HG02973 (cell line): ENCODE measurements around the gene PPCS.

Source experiments
- ATAC-seq: cut with Tn5 transposase; IDR thresholded peaks from one replicate; pipeline ENCODE4 v1.9.1; 2021; ENCODE audit warnings: moderate library complexity; ENCODE audit not compliant: unreplicated experiment

PPCS gene

DNA sequence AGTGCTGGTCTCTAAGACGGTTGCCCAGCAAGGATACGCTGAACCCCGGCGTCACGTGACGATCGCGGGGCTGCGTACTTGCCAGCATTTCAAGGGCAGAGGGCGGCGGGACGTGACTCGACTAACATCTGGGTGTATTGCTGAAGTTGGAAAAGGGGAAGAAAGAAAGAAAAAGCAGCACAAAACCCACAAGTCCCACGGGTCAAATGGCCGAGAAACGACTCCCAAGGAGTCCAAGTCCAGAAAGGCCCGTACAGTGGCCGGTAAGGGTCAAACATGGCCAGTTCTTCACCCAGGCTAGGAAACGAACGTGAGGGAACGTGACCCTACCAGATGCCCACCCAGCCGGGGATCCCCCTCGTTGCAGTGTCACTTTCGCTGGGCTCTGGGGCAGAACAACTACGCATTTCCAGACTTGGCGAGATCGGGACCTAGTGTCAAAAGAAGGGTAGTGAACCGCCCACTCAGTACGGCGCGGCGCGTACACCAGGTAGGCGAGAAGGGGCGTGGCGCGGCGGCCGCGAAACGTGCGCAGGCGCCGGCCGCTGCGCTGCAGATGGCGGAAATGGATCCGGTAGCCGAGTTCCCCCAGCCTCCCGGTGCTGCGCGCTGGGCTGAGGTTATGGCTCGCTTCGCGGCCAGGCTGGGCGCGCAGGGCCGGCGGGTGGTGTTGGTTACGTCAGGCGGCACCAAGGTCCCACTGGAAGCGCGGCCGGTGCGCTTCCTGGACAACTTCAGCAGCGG, at the start of gene PPCS, which contains the start of gene ZMYND12:
PPCS (plus strand) TSS at position 534 of the 744 bp plus-strand sequence; CDS start at position 557, 23 bp downstream.
ZMYND12 (minus strand) TSS at position 13 of the 744 bp plus-strand sequence. CDS start 25 bp downstream, outside the sequence.
- ATAC-seq, result peak; percentile 74

DNA sequence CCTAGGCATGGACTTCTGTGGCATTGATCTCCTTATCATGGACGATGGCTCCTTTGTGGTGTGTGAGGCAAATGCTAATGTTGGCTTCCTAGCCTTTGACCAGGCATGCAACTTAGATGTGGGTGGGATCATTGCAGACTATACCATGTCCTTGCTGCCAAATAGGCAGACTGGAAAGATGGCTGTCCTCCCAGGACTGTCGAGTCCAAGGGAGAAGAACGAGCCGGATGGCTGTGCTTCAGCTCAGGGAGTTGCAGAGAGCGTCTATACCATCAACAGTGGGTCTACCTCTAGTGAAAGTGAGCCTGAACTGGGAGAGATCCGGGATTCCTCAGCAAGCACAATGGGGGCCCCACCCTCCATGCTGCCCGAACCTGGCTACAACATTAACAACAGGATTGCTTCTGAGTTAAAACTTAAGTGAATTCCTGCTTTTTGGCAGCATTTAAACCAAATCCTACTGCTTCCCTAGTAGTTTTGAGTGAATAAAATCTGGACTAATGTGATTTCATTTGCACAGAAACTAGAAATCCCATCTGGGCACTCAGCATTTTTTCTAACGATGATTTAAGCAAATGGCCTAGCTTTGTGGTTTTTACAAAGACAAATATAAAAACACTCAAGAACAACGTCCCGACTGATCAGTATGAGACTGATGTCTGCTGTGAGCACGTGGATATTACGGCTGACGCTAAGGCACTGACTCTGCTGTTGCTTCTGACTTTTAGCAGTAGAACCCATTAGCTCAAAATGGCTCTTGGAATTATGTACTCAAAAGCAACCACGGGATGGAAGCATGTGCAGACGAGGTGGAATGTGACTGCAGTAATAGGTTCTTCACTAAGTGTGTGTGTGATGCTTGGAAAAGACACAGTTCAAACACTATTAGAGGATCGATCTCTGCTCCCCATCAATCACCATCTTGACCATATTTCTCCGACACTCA, 41.5 kb upstream of the PPCS start:
- no peak for ATAC-seq

- ATAC-seq, result no peak
Measured at GRCh38 chr1:42417166-42417565, 39.2 kb upstream of the PPCS start.

DNA sequence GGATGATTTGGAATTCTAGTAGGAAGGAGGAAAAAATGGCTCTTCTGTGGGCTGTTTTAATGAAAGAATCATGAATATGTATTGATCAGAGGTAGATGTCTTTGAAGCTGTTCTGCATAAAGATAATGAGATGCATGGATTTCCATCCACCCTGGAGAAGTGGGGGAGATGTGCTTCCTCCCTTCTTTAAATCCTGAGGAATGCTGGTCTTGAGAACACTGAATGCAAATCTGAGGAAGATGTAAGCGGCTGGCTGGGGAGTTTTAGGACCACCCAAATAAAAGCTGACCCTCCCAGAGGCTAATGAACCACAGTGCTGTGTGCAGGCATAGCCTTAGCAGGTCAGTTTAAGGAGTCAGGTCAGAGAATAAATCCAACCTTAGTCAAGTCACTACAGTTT, 37.8 kb upstream of the PPCS start:
- no peak for ATAC-seq

DNA sequence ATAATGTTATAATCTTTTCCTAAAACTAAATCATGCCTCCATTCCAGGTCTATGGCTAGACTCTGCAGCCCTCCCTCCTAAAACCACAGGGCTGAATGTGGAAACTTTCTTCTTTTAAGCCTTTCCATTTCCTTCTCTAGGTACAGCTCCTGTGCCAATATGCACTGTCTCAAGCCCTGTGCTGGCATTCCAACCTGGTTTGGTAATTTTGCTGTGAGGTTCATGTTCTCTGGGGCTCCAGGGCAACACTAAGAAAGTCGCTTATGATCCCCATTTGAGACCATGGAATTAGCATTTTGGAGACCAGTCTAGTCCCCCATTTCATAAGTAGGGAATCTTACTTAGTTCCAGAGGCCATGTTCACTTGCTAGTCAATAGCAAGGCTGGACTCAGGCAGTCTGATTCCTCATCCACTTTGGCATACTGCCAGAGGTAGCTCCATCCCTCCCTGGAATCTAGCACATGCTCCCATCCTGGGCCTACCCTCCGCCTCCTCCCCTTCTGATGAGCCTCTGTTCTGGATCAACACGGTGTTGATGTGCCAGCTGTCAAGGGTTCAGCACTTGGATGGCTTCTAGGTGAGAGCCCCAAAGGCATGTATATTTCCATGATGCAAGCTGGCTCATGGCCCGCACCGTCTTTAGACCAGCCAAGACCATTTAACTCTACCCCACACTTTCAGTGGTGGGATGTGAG, 37.1 kb upstream of the PPCS start:
- no peak for ATAC-seq

DNA sequence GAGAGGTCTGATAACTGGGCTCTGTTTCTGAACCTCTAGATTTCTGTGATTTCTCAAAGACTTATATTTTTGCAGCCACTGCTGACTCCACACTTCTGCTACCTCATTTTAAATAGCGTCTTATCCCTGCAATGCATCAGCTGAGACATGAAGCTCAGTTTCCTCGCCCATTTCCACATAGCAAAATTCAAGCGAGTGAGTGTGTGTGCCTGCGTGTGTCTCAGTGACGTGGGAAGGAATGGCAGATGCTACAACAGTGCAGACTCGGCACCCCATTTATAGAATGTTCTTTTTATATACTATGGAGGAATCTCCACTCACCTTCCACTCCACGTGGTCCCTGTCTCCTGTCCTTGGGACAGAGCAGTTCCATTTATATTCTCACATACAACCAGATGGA, 36.2 kb upstream of the PPCS start:
- ATAC-seq, result no peak

GRCh38 chr1:42420911-42421585, 35.3 kb upstream of the PPCS start:
- ATAC-seq, result no peak

- no peak for ATAC-seq
Measured at GRCh38 chr1:42422737-42423136, 33.6 kb upstream of the PPCS start.

DNA sequence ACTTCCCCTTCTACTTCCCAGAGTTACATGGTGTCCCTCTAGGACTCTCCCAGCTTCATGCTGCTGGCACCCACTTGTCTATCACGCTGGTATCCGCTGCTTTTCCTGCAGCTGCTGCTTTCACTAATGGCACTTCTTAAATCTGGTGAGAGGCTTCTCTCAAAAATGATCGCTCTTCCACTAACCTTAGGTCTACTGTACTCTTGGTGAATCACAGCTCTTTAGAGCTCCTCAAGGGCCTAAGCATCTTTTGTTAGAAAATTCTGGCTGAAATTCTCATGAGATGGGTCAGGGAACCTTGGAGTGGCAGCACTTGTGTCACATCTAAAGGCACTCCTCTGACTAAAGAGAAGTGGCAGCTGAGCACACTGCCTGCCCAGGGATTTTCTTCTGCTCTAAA, 32.7 kb upstream of the PPCS start:
- ATAC-seq, result no peak

- no peak for ATAC-seq
Measured at GRCh38 chr1:42424201-42424600, 32.1 kb upstream of the PPCS start.

DNA sequence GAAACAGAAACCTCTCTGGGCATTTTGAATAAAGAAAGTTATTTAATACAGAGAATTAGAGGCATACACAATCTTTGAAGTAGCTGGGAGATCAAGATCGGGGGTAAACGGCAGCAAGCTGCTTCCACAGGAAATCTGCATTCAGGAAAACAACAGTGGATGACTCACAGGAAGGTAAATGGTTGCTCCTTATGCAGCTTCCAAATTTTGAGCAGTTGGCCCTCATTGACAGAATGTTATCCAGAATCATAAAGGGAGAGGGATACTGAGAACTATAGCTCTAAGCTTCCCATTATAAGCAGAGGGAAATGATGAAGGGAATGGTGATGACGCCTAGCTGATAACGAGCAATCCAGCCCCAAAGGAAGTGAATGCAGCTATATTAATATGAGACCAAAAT, 29.1 kb upstream of the PPCS start:
- ATAC-seq, result no peak

DNA sequence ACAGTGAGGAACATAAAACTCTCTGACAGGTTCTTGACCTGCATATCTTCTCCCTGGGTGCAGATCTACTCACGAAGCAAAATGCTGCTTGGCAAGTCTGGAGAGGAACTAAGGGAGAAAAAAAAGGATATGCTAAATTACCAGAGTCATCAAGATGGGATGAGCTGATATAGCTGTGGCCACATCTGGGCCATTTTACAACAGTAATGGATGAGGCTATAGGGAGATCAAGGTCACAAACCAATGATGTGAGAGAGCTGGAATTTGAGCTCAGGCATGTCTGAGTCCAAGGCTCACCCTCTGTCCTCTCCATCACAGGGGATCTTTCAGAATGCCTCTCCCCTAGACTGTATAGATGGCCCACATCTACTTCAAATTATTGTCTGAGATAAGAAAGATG, 26.7 kb upstream of the PPCS start:
- no peak for ATAC-seq

GRCh38 chr1:42430286-42431135, 25.8 kb upstream of the PPCS start:
- ATAC-seq, result no peak

- no peak for ATAC-seq
Measured at GRCh38 chr1:42431514-42431913, 24.8 kb upstream of the PPCS start.

DNA sequence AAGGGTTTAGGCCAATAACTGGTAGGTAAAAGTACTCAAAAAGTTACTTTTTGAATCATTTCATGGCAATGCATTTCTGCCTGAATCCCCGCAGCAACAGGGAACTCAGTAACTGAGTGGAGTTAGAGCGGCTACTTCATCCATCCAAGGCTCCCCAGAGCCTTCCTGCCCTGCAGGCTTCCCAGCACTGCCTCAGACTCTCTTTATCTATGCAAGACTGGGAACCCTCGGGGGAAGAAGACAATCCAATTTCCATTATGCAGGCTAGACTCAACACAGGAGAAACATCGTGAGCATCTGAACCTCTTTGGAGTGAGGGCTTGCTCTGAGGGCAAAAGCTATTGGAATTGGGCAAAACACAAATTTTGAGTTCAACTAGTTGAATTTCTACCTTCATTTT, 23.6 kb upstream of the PPCS start:
- ATAC-seq, result no peak

DNA sequence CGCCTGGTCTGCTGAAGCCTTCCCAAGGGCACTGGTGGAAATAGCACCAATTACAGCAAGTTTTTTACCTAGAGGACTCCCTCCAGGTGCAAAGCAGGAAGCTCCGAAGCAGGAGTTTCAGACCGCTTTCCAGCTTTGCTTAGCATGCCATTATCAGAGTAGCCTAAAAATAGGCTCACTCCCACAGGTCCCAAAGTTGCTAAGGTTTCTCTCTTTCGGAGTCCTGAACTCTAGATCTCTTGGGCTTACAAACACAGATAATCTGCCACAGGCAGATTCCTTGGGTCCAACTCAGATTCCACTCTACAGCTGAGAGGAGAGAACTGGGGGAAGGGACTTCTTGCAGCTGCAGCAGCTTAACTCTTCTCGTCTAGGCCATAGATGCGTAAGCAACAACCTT, 23.0 kb upstream of the PPCS start:
- ATAC-seq, result no peak

- no peak for ATAC-seq
Measured at GRCh38 chr1:42434340-42434739, 22.0 kb upstream of the PPCS start.

GRCh38 chr1:42439940-42440339, 16.4 kb upstream of the PPCS start:
- ATAC-seq, result no peak

DNA sequence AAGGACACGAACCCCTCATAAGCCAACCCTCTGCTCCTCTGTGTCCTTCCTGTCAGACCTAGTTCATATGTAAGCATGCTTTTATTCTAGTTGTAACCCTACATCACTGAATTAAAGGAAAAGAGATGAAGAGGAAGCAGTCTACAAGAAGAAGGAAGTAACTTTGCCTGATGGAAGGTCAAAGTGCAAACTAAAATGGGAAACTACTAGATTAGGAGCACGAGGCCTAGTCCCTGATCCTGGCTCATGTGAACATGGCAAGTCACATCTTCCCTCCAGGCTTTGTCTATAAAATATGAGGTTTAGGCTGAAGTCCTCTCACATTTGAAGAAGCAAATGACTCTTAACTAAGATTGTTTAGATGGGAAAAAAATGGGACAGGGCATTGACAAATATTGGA, 13.7 kb upstream of the PPCS start:
- ATAC-seq, result no peak

DNA sequence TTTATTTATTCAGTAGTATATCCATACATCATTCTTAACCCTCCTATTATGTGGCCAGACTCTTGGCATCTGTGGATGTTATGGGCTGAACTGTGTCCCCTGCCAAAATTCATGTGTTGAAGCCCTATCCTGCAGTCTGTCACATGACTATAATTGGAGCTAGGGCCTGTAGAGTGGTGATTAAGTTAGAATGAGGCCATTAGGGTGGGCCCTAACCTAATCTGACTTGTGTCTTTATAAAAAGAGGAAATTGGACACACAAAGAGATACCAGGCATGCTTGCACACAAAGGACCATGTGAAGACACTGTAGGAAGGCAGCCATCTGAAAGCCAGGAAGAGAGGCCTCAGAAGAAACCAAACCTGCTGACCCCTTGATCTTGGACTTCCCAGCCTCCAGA, 7.1 kb upstream of the PPCS start:
- ATAC-seq, result no peak
